ENCODE measurements around the gene ICA1.

GRCh38 chr7:8228068-8228467 is 33.9 kb downstream of the ICA1 start:
- TF ChIP-seq EZH2 (IDR thresholded peaks at IDR 0.05; ENCODE audit: low read length) (no peak), CTCF (optimal IDR thresholded peaks at IDR 0.05 in 1 of 3, IDR thresholded peaks at IDR 0.05 in 1 of 3, conservative IDR thresholded peaks at IDR 0.05 in 1 of 3; ENCODE audit: extremely low read depth in 1 of 3, insufficient read depth in 2 of 3, low read length in 3 of 3) (no peak)

Measured in keratinocyte (primary cell).